GM21515 (cell line): ENCODE results near the gene HMGN3.

ENCODE experiments used
- ATAC-seq: cut with Tn5 transposase; IDR thresholded peaks from one replicate; pipeline ENCODE4 v1.9.1; 2021; ENCODE audit not compliant: unreplicated experiment

Gene HMGN3

GRCh38 chr6:79188107-79188506 lies 46.4 kb downstream of the HMGN3 start:
- no peak for ATAC-seq

- ATAC-seq, result no peak
Observed at GRCh38 chr6:79186564-79186963, 47.9 kb downstream of the HMGN3 start.

DNA sequence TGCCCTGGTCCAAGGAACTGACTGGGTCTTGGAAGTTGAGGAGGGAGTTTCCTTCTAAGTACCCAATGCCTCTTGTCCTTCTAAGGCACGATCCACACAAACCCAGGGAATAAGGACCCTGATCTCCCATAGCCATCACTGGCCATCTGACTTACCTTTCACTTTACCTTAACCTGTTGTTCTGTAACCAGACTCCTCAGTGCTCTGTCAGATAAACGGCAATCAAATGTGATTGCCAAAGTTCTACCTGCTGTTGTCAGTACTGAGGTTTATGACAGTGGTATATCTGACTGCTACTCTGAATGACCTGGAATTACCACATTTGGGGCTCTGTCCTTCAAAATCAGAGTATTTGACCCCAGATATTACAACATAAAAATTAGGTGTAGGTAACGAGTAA lies 49.8 kb downstream of the HMGN3 start:
- ATAC-seq, result no peak

DNA sequence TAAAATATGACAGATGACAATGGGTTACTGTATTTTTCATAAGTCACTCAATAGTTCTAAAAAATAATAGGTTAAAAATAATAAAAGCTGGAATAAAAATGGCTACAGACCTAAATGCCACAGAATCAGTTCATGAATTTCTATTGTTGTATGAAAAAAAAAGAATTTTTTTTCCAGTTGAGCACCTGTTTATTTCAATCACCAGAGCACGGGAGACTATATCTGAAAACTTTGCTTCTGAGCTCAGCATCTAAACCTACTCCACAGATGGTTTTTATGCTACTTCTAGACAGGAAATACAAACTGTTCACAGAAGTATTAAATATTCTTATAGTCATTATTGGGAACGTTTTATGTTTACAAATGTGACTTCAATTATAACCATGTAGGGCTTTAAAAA lies 50.4 kb downstream of the HMGN3 start:
- no peak for ATAC-seq

DNA sequence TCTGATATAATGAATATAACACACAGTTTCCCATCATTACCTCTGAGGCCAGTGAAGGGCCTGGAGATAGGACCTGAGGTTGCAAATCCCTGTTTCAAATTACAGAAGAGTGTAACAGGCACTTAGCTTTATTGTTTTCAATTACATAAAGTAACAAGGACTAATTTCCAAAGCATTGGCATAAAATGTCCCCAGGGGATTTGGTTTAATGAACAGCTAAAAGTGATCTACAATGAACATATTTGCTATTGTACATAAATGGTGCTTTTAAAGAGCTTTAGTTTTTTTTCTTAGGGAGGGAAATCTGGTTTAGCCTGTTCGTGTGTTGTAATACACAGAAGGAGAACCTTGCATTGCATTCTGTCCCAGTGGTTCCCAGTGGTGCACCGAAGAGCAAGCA lies 54.4 kb downstream of the HMGN3 start:
- no peak for ATAC-seq

- ATAC-seq, result no peak
Observed at GRCh38 chr6:79173378-79173777, 61.1 kb downstream of the HMGN3 start.

- no peak for ATAC-seq
Observed at GRCh38 chr6:79170959-79171358, 63.5 kb downstream of the HMGN3 start.

GRCh38 chr6:79170431-79170830 lies 64.1 kb downstream of the HMGN3 start:
- no peak for ATAC-seq

GRCh38 chr6:79168695-79168980 lies 65.8 kb downstream of the HMGN3 start:
- no peak for ATAC-seq

DNA sequence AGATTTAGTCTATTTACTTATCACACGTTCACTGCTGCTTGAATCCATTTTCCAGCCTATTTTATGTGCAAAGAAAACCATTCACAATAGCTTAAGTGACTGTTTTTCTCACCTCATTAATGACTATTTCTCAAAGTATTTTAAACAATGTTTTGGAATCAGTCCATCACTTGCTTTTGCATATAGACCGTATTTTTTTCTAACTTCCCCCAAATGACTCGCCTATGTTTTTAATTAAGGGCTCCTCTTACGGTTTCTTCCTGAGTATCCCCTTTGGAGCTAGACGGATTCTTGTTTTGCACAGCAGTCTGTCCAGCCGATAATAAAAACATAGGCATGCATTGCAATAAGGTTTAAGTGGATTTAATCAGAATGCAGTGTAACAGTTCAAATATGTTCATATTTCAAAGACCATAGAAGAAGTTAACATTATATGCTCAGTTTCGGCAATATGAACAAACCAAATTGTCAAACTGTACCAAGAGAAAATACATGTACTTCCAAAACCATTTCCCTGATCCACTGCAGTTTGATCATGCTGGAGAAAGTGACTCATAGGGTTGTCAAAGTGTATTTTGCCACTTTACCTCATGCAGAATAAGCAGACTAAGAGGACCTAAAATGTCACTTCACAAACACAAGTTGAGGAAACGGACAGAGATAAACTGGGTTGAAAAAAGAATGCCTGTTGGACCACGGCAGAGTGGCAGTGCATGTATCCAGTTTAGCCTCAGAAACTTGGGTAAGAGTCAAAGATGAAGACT lies 66.4 kb downstream of the HMGN3 start:
- no peak for ATAC-seq

- no peak for ATAC-seq
Observed at GRCh38 chr6:79159846-79160245, 74.6 kb downstream of the HMGN3 start.

- ATAC-seq, result no peak
Observed at GRCh38 chr6:79158856-79159516, 75.5 kb downstream of the HMGN3 start.

DNA sequence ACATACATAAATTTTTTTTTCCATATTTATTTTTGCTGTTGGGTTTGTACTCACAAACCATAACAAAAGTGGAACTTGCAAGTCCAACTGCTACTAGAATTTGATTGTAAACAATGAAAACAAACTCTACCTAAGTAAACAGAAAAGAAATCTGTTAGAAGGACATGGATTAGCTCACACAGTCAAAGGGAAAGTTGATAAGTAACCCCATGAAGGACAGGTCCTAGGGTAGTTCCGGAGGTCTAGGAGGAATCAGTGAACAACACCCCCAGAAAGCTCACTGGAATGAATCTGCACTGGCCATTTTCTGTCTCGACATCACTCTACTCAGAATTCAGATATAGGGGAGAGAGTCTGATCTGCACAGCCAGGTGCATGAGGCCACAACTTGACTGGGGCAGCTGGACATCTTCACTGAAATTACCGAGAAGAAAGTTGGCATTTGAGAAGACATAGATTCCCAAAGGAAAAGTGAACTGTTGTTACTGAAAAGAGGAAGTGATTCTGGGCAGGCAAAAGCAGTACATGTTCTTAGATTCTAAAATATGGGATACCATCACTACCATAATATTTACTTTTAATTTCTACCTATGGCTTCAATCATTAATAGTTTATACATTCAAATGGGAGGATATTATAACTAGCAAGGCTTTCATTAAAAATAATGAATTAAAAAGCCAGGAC lies 76.4 kb downstream of the HMGN3 start:
- ATAC-seq, result no peak

DNA sequence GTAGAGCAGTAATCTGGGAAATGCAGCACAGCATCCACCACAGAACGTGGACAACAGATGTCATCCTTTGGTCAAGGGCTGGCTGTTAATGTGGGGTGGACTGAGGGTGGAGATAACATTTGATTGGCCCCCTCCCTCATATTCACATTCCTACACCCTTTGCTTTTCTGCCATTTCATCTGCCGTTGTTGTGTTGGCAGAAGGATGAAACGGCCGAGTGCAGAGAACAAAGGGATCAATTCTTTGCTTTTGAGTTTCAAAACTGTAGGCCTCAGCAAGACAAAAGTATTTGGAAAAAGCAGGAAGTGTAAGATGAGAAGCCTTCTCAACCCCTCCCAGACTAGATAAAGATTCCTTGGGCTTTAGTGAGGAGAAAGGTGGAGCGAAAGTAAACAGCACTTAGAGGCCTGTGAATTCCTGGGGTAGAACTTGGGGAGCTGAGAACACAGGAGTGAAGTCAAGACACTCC lies 82.2 kb downstream of the HMGN3 start:
- no peak for ATAC-seq
